OCI-LY3 (cell line): ENCODE results near the gene PXN.

Source experiments
- H2AFZ ChIP-seq: fragments of 200-600, 300-600 bp; shearing (Covaris generic); 2 replicates; pipeline ENCODE4 v1.6.0; 2014; ENCODE audit warnings: antibody characterized with exemption, low read depth, low read length
- H3K27ac ChIP-seq: fragments of 200-600, 300-600 bp; sonication (generic); 2 replicates; pipeline ENCODE4 v1.5.1; 2014; ENCODE audit warnings: mild to moderate bottlenecking, low read length, moderate library complexity, mixed read lengths
- H3K27me3 ChIP-seq: fragments of 200-600, 300-600 bp; sonication (generic); 2 replicates; pipeline ENCODE4 v1.6.1; 2014; ENCODE audit warnings: low read depth, low read length, mixed read lengths
- H3K36me3 ChIP-seq: fragments of 200-600, 300-600 bp; sonication (generic); replicated peaks from 2 replicates; pipeline ENCODE3; 2014; ENCODE audit warnings: low read depth, low read length, mixed read lengths
- H3K4me1 ChIP-seq: fragments of 300-600, 200-600 bp; sonication (generic); 2 replicates; pipeline ENCODE4 v1.6.1; 2014; ENCODE audit warnings: low read length, mixed read lengths
- H3K4me2 ChIP-seq: fragments of 200-600, 300-600 bp; sonication (generic); 2 replicates; pipeline ENCODE4 v1.6.1; 2014; ENCODE audit warnings: low read length, mixed read lengths
- H3K4me3 ChIP-seq: fragments of 300-600, 200-600 bp; sonication (generic); 2 replicates; pipeline ENCODE4 v1.5.1; 2014; ENCODE audit warnings: antibody characterized with exemption, mild to moderate bottlenecking, low read length, moderate library complexity
- H3K79me2 ChIP-seq: fragments of 300-600, 200-600 bp; shearing (Covaris generic); 2 replicates; pipeline ENCODE4 v1.6.1; 2014; ENCODE audit warnings: mild to moderate bottlenecking, low read length, mixed read lengths
- H3K9ac ChIP-seq: fragments of 300-600, 200-600 bp; shearing (Covaris generic); 2 replicates; pipeline ENCODE4 v1.6.0; 2014; ENCODE audit warnings: mild to moderate bottlenecking, low read length, moderate library complexity
- H3K9me3 ChIP-seq: fragments of 200-600, 300-600 bp; shearing (Covaris generic); 2 replicates; pipeline ENCODE4 v1.6.1; 2014; ENCODE audit warnings: low read length, mixed read lengths; ENCODE audit not compliant: insufficient read depth
- H4K20me1 ChIP-seq: fragments of 200-600, 300-600 bp; sonication (generic); 2 replicates; pipeline ENCODE4 v1.6.1; 2016; ENCODE audit warnings: low read length, mixed read lengths; ENCODE audit not compliant: insufficient read depth
- CTCF ChIP-seq: fragments of 200-600, 300-600 bp; sonication (generic); IDR thresholded peaks from 2 replicates; pipeline ENCODE4 v1.5.1; 2014; ENCODE audit warnings: antibody characterized with exemption, low read length, low read depth
- EZH2phosphoT487 ChIP-seq: fragments of 200-600 bp; shearing (Covaris generic); IDR thresholded peaks from 2 replicates; pipeline ENCODE4 v1.6.1; 2018; ENCODE audit warnings: antibody characterized with exemption, mixed run types, low read depth

Gene PXN

GRCh38 chr12:120286768-120287490 lies 21.4 kb upstream of the PXN start:
- H3K9ac ChIP-seq: no peak overlapping the region
- no peak overlapping the region for H3K4me3 ChIP-seq
- no peak overlapping the region for H3K4me2 ChIP-seq
- no peak for TF ChIP-seq EZH2phosphoT487
- no peak for TF ChIP-seq CTCF
- no peaks in the 10 kb centered on the region for H3K9me3 ChIP-seq
- H3K27me3 ChIP-seq: no peaks in the 10 kb centered on the region
- no peaks in the 10 kb centered on the region for H4K20me1 ChIP-seq
- no peak overlapping the region for H2AFZ ChIP-seq
- peaks cover 6% of the 10 kb centered on the region for H3K4me1 ChIP-seq
- H3K79me2 ChIP-seq: no peaks in the 10 kb centered on the region
- H3K27ac ChIP-seq: no peak overlapping the region
- no peaks in the 10 kb centered on the region for H3K36me3 ChIP-seq

- H2AFZ ChIP-seq: no peak overlapping the region
- no peak overlapping the region for H3K4me3 ChIP-seq
- H3K9me3 ChIP-seq: no peaks in the 10 kb centered on the region
- TF ChIP-seq EZH2phosphoT487 (no peak), CTCF (no peak)
- no peaks in the 10 kb centered on the region for H4K20me1 ChIP-seq
- no peaks in the 10 kb centered on the region for H3K27me3 ChIP-seq
- no peaks in the 10 kb centered on the region for H3K79me2 ChIP-seq
- H3K27ac ChIP-seq: no peak overlapping the region
- no peaks in the 10 kb centered on the region for H3K4me1 ChIP-seq
- no peak overlapping the region for H3K9ac ChIP-seq
- H3K36me3 ChIP-seq: no peaks in the 10 kb centered on the region
- no peak overlapping the region for H3K4me2 ChIP-seq
Measured at GRCh38 chr12:120284381-120284780, 18.9 kb upstream of the PXN start.

- Histone ChIP-seq H3K27me3 (no peaks in the 10 kb centered on the region), H3K27ac (no peak overlapping the region), H3K9me3 (0 out of 2 replicates have a peak, but pooled peaks cover 3% of the 10 kb centered on the region), H3K4me3 (no peak overlapping the region), H2AFZ (no peak overlapping the region), H3K79me2 (no peaks in the 10 kb centered on the region), H4K20me1 (no peaks in the 10 kb centered on the region), H3K36me3 (no peaks in the 10 kb centered on the region), H3K4me2 (no peak overlapping the region), H3K4me1 (no peaks in the 10 kb centered on the region), H3K9ac (no peak overlapping the region)
- TF ChIP-seq CTCF (no peak), EZH2phosphoT487 (no peak)
Measured at GRCh38 chr12:120283318-120283717, 17.8 kb upstream of the PXN start.

GRCh38 chr12:120278137-120279069 lies 12.9 kb upstream of the PXN start:
- TF ChIP-seq EZH2phosphoT487 (no peak), CTCF (no peak)
- no peaks in the 10 kb centered on the region for H3K79me2 ChIP-seq
- no peaks in the 10 kb centered on the region for H4K20me1 ChIP-seq
- H3K4me3 ChIP-seq: no peak overlapping the region
- 0 out of 2 replicates have a peak, but pooled peaks cover 3% of the 10 kb centered on the region for H3K9me3 ChIP-seq
- H3K4me2 ChIP-seq: no peak overlapping the region
- H3K4me1 ChIP-seq: no peaks in the 10 kb centered on the region
- no peaks in the 10 kb centered on the region for H3K36me3 ChIP-seq
- no peak overlapping the region for H3K27ac ChIP-seq
- 0 out of 2 replicates have a peak, but pooled peaks cover 3% of the 10 kb centered on the region for H3K27me3 ChIP-seq
- H3K9ac ChIP-seq: no peak overlapping the region
- H2AFZ ChIP-seq: no peak overlapping the region
